MCF 10A (cell line): ENCODE data around the gene MOK. TPM values are rescaled to one million over a fixed set of nuclear protein-coding genes. Genes with fewer than 3 reads are reported as not detected.

ENCODE experiments used
- BruUV-seq: library from RNA; stranded (reverse); fragments of 400-500 nt; replicated peaks from 2 replicates; lab custom pipeline; 2021; lab: Mats Ljungman, UMichigan
- CTCF ChIA-PET: fragments of 300-600 bp; sonication (Branson Sonifier 250); formaldehyde crosslinking; extraction: SDS; loops from one replicate; lab custom pipeline; 2021; ENCODE audit warnings: antibody characterized with exemption, inconsistent platforms; lab: Yijun Ruan, JAX
- POLR2A ChIA-PET: fragments of 300-600, 350-650 bp; sonication (Branson Sonifier 250); formaldehyde crosslinking; extraction: SDS; loops from one replicate; lab custom pipeline; 2020; ENCODE audit warnings: antibody characterized with exemption, inconsistent platforms; lab: Yijun Ruan, JAX
- DNase-seq: peaks from one replicate; pipeline ENCODE4 v3.0.0-alpha.2; 2018; ENCODE audit not compliant: unreplicated experiment
- H3K27ac Mint-ChIP-seq: one replicate; pipeline ENCODE4 v1.8.0; 2022; ENCODE audit warnings: mild to moderate bottlenecking, low read depth, mixed read lengths; ENCODE audit not compliant: unreplicated experiment
- H3K27me3 Mint-ChIP-seq: one replicate; pipeline ENCODE4 v1.8.0; 2022; ENCODE audit warnings: mixed read lengths; ENCODE audit not compliant: insufficient read depth, unreplicated experiment
- H3K36me3 Mint-ChIP-seq: one replicate; pipeline ENCODE4 v1.8.0; 2022; ENCODE audit warnings: mild to moderate bottlenecking, moderate library complexity, mixed read lengths; ENCODE audit not compliant: insufficient read depth, unreplicated experiment
- H3K4me1 Mint-ChIP-seq: one replicate; pipeline ENCODE4 v1.8.0; 2022; ENCODE audit warnings: mixed read lengths; ENCODE audit not compliant: insufficient read depth, unreplicated experiment
- H3K4me3 Mint-ChIP-seq: one replicate; pipeline ENCODE4 v1.8.0; 2022; ENCODE audit warnings: mild to moderate bottlenecking, moderate library complexity, mixed read lengths; ENCODE audit not compliant: unreplicated experiment
- H3K9me3 Mint-ChIP-seq: one replicate; pipeline ENCODE4 v1.8.0; 2022; ENCODE audit warnings: mixed read lengths; ENCODE audit not compliant: unreplicated experiment
- intact Hi-C: fragments of 100-400 bp; cut with micrococcal nuclease; formaldehyde crosslinking; loops from 2 replicates; pipeline ENCODE4 v1.14.1; 2022
- total RNA-seq: library from RNA; stranded (reverse); gene quantifications from 2 replicates; pipeline ENCODE4 v1.2.3, GENCODE V29; 2022
- TF ChIP-seq, protein P1 (sequence below): fragments of 200-600 bp; IDR thresholded peaks from one replicate; pipeline ENCODE4 v1.8.0; 2022; ENCODE audit warnings: antibody characterized with exemption, mild to moderate bottlenecking; ENCODE audit not compliant: unreplicated experiment

MOK gene
- total RNA-seq, 1 experiment from 2014 or later = 98.9 TPM

DNA sequence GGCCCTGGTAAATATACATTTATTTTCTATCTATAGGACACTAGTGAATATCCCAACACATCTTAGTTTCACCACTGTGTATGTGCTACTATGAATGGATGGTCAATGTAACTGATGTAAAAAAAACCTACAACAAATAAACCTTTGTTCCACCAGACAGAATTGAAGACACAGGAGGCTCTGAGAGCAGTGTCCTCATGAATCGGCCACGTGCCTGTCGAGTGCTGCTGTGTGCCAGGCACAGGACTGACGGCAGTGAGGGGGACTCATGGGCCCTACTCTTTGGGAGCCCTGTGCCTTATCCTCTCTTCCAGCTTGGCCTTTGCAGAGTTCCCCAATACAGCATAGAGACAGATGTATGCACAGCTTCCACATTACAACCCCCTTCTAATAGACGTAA is 39.5 kb upstream of the MOK start:
- TF ChIP-seq, protein P1, sequence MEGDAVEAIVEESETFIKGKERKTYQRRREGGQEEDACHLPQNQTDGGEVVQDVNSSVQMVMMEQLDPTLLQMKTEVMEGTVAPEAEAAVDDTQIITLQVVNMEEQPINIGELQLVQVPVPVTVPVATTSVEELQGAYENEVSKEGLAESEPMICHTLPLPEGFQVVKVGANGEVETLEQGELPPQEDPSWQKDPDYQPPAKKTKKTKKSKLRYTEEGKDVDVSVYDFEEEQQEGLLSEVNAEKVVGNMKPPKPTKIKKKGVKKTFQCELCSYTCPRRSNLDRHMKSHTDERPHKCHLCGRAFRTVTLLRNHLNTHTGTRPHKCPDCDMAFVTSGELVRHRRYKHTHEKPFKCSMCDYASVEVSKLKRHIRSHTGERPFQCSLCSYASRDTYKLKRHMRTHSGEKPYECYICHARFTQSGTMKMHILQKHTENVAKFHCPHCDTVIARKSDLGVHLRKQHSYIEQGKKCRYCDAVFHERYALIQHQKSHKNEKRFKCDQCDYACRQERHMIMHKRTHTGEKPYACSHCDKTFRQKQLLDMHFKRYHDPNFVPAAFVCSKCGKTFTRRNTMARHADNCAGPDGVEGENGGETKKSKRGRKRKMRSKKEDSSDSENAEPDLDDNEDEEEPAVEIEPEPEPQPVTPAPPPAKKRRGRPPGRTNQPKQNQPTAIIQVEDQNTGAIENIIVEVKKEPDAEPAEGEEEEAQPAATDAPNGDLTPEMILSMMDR = no peak

DNA sequence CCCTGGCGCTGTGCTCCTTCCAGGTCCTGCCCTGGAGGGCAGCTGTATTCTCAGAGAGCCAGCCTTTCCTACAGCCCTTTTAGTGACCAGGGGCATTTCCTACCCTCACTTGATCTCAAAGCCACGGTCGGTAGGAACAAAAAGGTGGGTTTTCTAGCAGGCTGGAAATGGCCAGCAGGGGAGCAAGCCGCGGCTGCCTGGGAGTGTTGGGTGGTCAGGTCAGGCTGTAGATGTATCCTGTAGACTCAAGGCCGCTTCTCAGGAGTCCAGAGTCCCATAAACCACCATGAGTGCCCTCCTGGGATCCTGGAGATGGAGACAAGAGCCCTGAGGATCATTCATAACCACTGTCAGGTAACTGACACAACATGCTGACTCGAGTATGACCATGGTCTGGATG is 39.1 kb upstream of the MOK start:
- no peaks in the 10 kb centered on the region for H3K9me3 Mint-ChIP-seq
- BruUV-seq = no TSS peak
- intact Hi-C loops = no loop called here
- H3K36me3 Mint-ChIP-seq = peaks cover 63% of the 10 kb centered on the region
- H3K4me1 Mint-ChIP-seq = no peaks in the 10 kb centered on the region
- H3K27ac Mint-ChIP-seq = no peak overlapping the region
- no peak overlapping the region for H3K4me3 Mint-ChIP-seq
- DNase-seq = no peak
- TF ChIP-seq, protein P1 = no peak
- ChIA-PET POLR2A (interaction anchor here (0.7 kb wide), 1 partner anchor 18 kb away, joined by 4 read pairs; no protein-coding TSS in a partner anchor), CTCF (no interaction called here)
- no peaks in the 10 kb centered on the region for H3K27me3 Mint-ChIP-seq

More for the DNA sequence above, 39.5 kb upstream of the MOK start:
- Mint-ChIP-seq H3K4me1 (no peaks in the 10 kb centered on the region), H3K9me3 (no peaks in the 10 kb centered on the region), H3K27ac (no peak overlapping the region), H3K27me3 (no peaks in the 10 kb centered on the region), H3K36me3 (peaks cover 66% of the 10 kb centered on the region), H3K4me3 (no peak overlapping the region)
- ChIA-PET CTCF (no interaction called here), POLR2A (no interaction called here)
- intact Hi-C loops = no loop called here
- no peak for DNase-seq
- no TSS peak for BruUV-seq

DNA sequence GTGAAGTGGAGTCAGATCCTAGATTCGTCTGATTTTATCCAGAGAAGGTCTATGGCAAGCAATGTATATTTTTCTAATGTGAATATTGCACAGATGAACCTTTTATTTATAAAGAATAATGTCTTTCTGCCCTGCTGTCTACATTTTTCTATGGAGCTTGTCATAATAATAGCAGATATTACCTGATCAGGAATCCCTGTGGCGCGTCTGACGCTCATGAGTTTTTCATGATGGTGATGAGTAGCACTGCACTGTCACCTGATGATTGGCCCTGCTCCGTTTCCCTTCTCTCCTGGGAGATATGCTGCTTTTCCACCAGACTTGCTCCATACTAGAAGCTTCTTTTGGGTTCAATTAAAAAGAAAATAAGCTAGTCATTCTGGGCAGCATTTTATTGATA is 37.3 kb upstream of the MOK start:
- H3K4me1 Mint-ChIP-seq = no peaks in the 10 kb centered on the region
- POLR2A ChIA-PET = interaction anchor here (0.6 to 1.0 kb wide), 3 partner anchors 26 to 523 kb away, joined by 3 read pairs; no protein-coding TSS in a partner anchor
- CTCF ChIA-PET = interaction anchor here (0.6 kb wide), 1 partner anchor 10 kb away, joined by 3 read pairs; no protein-coding TSS in a partner anchor
- H3K36me3 Mint-ChIP-seq = peaks cover 67% of the 10 kb centered on the region
- no peaks in the 10 kb centered on the region for H3K27me3 Mint-ChIP-seq
- no peaks in the 10 kb centered on the region for H3K9me3 Mint-ChIP-seq
- no peak overlapping the region for H3K27ac Mint-ChIP-seq
- BruUV-seq = no TSS peak
- no peak overlapping the region for H3K4me3 Mint-ChIP-seq
- no peak for DNase-seq
- intact Hi-C loops = no loop called here
- TF ChIP-seq, protein P1 = no peak

DNA sequence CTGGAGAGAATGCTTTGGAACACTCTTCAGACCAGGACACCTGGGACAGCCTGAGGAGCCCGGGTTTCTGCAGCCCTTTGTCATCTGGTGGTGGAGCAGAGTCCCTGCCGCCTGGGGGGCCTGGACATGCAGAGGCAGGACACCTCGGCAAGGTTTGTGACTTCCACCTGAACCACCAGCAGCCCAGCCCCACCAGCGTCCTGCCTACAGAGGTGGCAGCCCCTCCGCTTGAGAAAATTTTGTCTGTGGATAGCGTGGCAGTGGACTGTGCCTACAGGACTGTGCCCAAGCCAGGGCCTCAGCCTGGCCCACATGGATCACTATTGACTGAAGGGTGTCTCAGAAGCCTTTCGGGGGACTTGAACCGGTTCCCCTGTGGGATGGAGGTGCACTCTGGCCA is 36.6 kb upstream of the MOK start:
- TF ChIP-seq, protein P1 = no peak
- BruUV-seq = no TSS peak
- Mint-ChIP-seq H3K27ac (no peak overlapping the region), H3K27me3 (no peaks in the 10 kb centered on the region), H3K36me3 (peaks cover 69% of the 10 kb centered on the region), H3K4me3 (no peak overlapping the region), H3K9me3 (no peaks in the 10 kb centered on the region), H3K4me1 (no peaks in the 10 kb centered on the region)
- POLR2A ChIA-PET = no interaction called here
- CTCF ChIA-PET = no interaction called here
- DNase-seq = no peak
- intact Hi-C loops = no loop called here
